ENCODE data around the gene GNG2.

The GNG2 gene

DNA sequence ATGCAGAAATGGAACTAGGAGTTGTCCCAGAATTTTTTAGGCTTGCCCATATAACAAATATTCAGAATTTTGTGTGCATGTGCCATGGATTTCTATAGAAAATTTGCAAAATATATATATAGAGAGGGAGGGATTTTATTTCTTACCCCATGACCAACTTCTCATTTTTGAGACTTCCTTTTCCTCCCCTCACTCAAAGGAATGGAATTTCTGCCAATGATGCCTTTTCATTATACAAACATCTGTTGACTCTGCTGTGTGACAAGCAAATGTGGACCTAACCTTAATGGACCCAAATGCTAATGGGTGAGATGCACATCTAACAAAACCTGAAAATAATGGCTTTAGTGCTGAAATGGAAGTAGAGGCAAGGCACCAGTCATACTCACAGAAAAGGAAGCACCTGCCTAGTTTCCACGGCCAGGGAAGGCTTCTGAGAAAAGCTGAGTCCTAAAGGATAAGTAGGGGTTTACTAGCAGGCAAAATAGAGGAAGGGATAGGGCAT is 3.6 kb upstream of the GNG2 start:
- no peak for DNase-seq

DNA sequence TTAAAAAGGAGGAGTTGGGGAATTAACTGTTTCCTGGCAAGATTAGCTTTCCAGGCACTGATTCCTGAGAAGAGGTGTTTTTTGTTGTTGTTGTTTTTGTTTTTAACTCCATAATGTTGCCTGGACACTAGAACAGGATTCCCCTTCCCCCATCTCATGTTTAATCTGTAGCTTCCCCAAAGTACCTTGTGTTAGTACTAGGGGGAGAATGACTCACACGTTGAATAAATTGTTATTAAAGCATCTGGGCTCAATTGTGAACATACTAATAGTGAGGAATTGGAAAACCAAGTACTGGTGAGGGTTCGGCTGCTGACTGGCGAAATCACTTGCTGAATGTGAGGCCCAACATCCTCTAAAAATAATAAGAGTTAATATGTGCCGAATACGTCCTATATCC is 1.3 kb upstream of the GNG2 start:
- DNase-seq, result no peak

GRCh38 chr14:51860825-51861499 is 550 bp downstream of the GNG2 start:
- peak; percentile 59 for DNase-seq

DNA sequence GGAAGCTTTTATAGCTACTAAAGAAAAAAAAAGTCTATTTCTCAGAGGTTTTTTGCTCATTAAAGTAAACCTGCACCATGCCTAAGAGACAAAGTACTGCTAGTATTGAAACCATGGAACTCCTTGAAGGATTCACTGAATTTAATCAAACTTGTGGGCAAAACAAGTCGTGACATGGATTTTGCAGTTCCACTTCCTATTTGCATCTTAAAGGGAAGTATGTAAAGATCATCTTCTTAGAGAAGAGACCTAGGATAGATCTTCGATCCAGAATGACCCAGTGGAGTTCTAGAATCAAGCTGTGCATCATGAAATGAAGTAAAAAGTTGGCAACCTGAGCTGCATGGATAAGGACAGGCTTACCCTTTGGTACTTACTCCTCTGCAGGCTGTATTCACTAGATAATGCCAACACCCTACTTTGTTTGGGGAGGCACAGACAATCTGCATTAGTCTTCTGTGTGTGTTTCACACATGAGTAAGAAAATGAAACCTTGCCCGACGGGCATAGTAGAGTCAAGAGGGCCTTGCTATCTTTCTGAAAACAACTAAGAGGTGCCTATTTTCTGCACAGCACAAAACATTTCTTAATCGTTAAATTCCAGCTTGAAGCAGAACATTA is 1.9 kb downstream of the GNG2 start:
- peak; percentile 94 for DNase-seq

GRCh38 chr14:51862860-51863259 is 2.4 kb downstream of the GNG2 start:
- DNase-seq, result no peak

GRCh38 chr14:51865953-51866747 is 5.7 kb downstream of the GNG2 start:
- peak; percentile 72 for DNase-seq

GRCh38 chr14:51867741-51868140 is 7.3 kb downstream of the GNG2 start:
- DNase-seq, result no peak

DNA sequence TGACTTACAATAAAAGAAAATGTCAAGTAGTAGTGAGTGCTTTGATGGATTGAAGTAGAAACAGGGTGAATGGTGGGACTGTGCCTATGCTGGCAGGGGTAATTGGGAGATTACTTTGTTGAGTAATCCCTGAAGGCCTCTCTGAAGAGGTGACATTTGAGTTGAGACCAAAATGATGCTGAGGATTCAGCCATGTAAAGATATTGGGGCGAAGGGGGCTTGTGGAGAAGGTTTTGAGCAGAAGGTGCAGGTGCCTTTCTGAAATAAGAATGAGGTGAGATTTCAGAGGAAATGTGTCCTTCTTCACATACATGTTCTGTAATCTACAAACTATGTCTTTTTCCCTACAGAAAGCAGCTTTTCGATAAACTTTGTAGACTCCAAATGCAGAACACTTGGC is 8.0 kb downstream of the GNG2 start:
- no peak for DNase-seq

- no peak for DNase-seq
Measured at GRCh38 chr14:51869411-51870100, 9.1 kb downstream of the GNG2 start.

- DNase-seq, result no peak
Measured at GRCh38 chr14:51870606-51871005, 10.2 kb downstream of the GNG2 start.

DNA sequence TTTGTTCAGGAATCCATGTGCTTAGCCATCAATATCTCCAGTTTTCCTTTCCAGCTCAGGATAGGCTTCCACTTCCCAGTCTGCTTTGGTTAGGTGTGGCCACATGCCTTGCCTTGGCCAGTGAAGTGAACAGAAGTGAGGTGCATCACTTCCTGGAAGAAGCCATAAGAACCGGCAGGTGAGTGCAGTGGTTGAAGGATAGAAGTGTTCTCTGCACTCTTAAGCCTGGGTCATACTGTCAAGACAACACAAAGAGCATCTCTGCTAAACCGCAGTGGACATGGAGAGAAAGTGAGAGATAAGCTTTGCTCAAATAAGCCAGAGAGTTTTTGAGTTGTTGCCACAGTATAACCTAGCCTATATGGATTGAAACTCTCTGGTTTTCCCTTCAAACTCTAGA is 11.4 kb downstream of the GNG2 start:
- DNase-seq, result no peak

GRCh38 chr14:51872396-51872795 is 12.0 kb downstream of the GNG2 start:
- no peak for DNase-seq

GRCh38 chr14:51873221-51873893 is 12.9 kb downstream of the GNG2 start:
- peak; percentile 60 for DNase-seq

DNA sequence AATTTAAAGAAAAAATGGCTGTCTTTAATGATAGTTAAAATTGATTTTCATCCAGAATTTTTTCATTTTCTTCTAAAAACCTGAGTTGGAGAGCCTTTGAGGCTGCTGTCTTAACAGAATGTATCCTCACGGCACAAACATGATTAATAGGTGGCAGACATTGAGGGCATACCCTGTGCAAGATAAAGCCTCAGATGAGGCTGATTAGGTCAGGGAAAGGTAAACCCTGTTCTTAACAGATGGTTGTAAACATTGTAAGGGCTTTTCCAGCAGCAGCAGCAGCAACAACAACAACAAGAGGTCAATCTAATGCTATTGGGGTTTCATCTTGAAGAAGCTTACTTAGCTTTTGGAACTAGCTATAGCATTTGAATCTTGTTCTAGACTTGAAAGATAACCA is 17.4 kb downstream of the GNG2 start:
- DNase-seq, result no peak

- no peak for DNase-seq
Measured at GRCh38 chr14:51879170-51879569, 18.8 kb downstream of the GNG2 start.

GRCh38 chr14:51880835-51881580 is 20.6 kb downstream of the GNG2 start:
- DNase-seq, result no peak

DNA sequence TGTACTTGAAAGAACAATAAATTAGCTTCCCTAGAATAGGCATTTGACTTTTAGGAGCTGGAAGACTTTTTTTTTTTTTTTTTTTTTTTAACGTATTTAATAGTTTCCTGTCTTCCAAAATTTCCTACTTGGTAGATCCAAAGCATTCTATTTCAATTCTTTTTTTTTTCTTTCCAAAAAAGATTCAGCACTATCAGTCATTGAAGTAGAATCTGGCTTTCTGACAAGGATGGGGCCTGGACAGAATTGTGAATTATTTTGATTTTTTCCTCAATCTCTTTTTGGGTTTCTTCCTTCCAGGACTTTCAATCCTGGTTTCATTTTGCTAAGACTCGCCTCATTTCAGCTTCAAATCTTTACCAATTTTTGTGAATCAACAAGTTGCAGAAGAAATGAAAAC is 21.2 kb downstream of the GNG2 start:
- DNase-seq, result no peak

DNA sequence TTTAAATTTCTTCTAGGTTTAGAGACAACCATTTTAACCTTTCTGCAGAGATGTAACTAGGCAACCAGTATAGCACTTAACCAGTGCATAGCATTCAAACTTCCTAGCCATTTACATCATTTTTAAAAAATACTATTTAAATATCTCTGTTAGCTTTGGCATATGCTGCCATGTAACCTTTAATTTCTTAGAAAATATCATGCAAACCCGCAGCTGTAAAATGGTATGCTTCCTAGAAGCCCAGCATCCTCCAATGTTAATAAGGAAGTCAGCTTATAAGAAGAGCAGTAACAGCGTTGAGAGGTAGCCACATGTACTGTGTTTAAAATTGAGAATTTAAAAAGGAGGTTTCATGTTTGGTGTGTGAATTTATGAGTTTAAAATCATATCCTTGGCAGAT is 22.8 kb downstream of the GNG2 start:
- no peak for DNase-seq

GRCh38 chr14:51884086-51884927 is 23.9 kb downstream of the GNG2 start:
- peak; percentile 86 for DNase-seq

GRCh38 chr14:51889851-51890250 is 29.4 kb downstream of the GNG2 start:
- no peak for DNase-seq

DNA sequence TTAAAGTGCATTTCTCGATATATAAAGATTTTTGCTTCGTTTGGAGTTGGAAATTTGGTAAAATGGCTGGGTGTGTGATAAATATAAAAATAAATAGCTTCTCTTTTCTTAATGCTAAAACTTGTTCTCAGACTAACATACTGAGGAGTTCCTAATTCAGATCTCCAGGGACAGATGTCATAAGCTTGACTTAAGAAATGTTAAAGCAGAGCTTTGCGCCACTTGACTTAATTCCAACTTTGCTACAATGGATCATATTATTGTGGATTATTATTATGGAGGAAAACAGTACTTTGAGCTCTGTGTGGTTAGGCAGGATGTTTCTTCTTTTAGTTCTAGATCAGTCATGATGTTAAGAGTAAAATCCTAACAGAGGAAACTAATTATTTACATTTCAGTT is 33.8 kb downstream of the GNG2 start:
- DNase-seq, result no peak
